ENCODE results near the gene IL27RA.

Gene IL27RA

DNA sequence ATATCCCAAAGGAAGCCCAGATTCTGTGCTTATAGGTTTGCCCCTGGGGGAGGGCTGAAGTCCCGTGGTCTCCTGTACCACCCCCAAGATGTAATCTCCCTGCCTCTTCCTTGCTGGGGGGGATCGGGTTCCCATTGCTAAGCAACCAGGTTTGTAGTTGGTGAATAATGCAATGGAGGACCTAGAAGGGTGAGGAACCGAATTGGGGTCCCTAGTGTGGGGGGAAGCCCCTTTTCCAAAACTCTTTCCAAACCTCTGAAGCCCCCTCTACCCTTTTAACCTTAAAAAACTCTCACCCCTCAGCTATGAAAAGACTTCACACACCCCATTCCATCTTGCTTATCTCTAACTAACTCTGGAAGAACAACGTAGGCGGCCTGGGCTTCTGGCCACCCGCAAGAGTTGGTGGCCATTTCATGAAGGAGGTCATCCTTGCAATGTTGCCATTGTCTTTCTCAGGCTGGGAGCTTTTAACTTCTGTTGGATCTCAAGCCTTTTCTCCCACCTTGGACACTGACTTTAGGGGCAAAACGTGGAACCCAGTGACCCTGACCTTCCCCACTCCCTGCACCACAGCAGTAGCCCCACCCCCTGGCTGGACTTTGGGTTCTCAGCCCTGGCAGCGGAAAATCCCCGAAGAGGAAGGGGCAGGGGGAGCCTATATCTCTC, 29.7 kb downstream of the IL27RA start:
- peak; percentile 66 for DNase-seq

DNA sequence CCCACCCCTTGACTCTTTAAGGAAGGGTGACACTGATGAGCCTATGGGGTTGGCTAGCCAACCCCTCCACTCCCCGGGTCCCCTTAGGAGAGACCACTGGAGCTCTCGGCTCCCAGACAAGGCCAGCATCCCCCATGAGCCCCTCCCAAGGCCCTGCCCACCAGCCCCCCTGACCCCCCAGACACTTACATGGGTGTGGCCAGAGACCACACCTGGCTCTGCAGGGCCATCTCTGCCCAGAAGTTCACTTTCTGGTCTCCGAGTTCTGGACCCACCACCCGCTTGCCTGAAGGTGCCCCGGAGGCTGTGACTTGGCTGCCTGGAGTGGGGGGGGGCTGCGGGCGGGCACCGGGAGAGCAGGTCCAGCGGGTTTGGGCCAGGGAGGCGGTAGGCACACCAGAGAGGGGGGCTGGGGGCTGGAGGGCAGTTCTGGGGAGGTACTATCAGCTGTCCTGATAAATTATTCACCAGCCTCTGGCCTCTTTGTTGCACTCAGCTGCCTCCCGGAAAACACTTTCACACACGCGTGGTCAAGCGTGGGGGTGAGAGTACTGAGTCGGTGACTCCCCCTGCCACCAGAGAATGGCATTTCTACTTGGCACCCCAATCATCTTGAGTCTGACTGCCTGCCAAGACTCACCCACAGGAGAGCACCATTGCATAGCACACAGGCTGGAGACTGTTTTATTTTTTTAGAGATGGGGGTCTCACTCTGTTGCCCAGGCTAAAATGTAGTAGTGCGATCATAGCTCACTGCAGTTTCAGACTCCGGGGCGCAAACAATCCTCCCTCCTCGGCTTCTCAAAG, 30.4 kb downstream of the IL27RA start, which contains the start of gene PALM3:
Gene PALM3, minus strand, starts transcription at position 326 of the 807 bp plus-strand sequence. Its CDS starts 96 bp downstream, at position 230.
- no peak for DNase-seq

DNA sequence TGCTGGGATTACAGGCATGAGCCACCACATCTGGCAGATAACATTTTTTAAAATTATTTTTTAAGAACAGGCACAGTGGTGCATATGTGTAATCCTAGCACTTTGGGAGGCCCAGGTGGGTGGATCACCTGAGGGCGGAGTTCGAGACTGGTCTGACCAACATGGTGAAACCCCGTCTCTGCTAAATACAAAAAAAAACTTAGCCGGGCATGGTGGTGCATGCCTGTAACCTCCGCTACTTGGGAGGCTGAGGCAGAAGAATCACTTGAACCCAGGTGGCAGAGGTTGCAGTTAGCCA, 30.9 kb downstream of the IL27RA start:
- no peak for DNase-seq

DNA sequence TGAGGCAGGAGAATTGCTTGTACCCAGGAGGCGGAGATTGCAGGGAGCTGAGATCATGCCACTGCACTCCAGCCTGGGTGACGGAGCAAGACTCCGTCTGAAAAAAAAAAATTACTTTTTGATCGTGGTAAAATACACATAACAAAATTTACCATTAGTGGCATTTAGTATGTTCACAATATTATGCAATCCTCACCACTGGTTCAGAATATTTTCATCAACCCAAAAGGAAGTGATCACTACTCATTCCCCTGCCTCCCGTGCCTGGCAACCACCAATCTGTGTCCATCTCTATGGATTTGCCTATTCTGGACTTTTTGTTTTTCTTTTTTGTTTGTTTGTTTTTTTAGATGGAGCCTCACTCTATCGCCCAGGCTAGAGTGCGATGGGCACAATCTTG, 31.5 kb downstream of the IL27RA start:
- DNase-seq: no peak

DNA sequence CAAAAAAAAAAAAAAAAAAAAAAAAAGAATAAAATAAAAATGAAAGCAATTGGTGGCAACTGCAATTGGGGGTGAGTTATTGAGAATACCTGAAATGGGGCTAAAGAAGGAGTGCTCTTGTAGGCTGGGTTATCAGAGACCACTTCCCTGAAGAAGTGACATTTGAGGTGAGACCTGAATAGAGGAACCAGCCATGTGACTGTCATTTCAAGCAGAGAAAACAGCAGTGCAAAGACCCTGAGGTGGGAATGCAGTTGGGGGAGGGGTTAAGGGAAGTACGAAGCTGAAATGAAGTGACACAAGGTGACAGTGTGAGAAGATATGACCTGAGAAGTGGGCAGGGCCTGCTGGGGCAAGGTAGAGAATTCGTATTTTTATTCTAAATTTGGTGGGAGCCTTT, 34.6 kb downstream of the IL27RA start:
- DNase-seq: no peak

DNA sequence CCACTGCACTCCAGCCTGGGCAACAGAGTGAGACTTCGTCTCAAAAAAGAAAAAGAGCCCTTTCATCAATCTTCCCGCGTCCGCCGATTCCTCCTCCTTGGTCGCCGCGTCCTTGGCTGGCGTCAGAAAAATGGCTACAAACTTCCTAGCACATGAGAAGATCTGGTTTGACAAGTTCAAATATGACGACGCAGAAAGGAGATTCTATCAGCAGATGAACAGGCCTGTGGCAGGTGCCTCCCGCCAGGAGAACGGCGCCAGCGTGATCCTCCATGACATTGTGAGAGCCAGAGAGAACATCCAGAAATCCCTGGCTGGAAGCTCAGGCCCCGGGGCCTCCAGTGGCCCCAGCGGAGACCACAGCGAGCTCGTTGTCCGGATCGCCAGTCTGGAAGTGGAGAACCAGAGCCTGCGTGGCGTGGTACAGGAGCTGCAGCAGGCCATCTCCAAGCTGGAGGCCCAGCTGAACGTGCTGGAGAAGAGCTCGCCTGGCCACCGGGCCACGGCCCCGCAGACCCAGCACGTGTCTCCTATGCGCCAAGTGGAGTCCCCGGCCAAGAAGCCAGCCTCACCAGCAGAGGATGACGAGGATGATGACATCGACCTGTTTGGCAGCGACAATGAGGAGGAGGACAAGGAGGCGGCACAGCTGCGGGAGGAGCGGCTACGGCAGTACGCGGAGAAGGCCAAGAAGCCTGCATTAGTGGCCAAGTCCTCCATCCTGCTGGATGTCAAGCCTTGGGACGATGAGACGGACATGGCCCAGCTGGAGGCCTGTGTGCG, 38.9 kb downstream of the IL27RA start:
- no peak for DNase-seq

DNA sequence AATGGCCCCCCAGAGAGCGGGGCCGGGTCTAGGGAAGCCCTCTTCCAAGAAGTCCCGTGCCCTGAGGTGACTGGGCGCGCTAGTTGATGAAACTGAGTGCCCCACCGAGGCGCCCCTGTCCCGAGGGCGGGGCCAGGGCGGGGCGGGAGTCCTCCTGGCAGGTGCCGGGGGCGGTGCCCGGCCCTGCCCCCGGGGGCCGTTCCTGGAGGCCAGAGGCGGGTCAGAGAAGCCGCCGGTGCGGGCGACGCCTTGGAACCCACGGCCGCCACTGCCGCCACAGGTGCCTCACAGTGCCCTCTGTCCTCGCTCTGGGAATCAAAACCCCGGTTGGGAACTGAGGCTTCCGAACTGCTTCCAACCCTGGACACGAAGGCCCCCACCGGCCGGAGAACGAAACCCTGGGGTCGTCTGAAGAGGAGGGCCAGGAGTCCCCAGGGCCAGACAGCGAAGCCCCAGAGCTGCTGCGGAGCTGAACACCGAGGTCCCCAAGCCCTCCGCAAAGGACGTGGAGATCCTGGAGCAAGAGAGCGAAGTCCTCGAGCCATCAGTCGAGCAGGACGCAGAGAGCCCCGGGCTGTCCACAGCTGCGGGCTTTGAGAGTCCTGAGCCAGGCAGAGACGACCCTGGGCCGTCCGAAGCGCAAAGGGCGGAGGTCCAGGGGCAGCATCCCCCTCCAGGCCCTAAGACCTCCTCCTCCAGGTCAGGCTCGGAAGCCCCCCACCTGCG, 41.1 kb downstream of the IL27RA start, which contains the start of gene MISP3:
Gene MISP3, plus strand, starts transcription at position 252 of the 726 bp plus-strand sequence. CDS start 524 bp downstream, outside the sequence.
- peak; percentile 84 for DNase-seq

DNA sequence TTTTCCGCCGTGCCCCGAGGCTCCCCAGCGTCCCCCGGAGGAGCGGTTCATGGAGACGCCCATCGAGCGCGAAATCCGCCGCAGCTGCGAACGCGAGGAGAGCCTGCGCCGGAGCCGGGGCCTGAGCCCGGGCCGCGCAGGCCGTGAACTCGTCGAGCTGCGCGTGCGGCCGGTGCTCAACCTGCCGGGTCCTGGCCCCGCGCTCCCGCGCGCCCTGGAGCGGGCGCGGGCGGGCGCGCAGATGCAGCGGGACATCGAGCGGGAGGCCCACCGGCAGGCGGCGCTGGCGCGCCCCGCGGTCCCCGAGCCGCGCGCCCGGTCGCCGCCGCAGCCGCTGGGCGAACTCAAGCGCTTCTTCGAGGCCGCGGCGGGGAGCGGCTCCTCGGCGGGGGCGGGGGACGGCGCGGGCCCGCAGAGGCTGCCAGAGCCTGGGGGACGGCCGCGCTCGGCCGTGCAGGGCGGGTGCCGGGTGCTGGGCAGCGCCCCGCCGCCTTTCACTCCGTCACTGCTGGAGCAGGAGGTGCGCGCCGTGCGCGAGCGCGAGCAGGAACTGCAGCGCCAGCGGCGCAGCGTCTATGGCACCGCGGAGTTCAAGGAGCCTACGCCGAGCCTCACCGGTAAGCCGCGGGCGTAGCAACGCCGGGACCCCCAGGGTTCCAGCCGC, 41.8 kb downstream of the IL27RA start:
- peak; percentile 99 for DNase-seq

DNA sequence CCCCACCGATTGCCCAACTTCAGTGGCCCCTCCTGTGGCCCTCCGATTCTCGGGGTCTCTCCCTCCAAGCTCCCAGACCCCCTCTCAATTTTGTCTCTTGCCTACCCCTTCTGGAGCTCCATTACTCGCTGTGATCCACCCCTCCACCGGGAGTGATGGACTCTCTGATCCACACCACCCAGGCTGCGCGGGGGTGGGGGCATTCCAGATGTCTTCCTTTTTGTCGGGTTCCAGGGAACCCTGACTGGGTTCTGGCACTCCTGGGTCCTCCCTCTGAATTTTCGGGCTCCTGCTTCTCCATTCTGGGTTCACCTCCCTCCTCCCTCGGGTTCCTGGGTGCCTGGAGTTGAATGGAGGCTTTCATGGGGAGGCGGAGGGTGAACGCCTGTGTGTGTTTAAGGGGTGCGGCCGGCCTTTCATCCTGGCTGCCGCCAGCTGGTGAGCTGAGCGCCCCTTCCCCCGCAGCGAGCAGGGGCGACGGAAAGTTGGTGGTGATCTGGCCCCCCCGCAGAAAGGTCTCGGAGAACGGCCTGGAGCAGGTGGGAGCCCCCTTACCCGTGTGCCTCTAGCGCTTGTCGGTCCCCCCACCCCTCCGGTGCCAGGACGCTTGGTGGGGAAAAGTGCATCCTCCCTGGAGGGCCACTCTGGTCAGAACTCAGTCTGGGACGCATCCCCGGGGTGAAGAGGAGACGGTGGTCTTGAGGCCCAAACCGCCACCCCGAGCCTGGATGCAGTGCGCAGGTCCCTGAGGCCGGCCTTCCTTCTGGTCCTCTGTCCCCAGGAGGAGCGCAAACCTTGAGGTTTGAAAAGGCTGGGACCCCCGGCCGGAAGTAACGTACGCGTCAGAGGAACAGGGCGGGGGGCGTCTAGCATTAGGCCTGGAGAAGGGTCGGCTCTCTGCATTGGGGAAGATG, 42.6 kb downstream of the IL27RA start:
- no peak for DNase-seq

DNA sequence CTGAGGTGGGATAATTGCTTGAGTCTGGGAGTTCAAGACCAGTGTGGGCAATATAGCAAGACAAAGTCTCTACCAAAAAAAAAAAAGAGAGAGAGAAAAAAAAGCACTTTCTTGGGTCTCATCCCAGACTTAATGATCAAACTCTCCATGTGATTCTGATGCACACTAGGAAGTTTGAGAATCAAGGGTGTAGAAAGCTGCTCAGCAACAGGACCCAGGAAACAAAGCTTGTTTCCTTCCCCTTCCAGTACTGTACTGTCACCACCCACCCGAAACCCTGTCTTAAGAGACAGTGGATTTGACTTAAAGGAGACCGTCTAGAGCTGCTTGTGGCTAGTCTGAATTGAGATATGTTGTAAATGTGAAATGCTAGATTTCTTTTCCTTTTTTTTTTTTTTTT, 46.8 kb downstream of the IL27RA start:
- no peak for DNase-seq

DNA sequence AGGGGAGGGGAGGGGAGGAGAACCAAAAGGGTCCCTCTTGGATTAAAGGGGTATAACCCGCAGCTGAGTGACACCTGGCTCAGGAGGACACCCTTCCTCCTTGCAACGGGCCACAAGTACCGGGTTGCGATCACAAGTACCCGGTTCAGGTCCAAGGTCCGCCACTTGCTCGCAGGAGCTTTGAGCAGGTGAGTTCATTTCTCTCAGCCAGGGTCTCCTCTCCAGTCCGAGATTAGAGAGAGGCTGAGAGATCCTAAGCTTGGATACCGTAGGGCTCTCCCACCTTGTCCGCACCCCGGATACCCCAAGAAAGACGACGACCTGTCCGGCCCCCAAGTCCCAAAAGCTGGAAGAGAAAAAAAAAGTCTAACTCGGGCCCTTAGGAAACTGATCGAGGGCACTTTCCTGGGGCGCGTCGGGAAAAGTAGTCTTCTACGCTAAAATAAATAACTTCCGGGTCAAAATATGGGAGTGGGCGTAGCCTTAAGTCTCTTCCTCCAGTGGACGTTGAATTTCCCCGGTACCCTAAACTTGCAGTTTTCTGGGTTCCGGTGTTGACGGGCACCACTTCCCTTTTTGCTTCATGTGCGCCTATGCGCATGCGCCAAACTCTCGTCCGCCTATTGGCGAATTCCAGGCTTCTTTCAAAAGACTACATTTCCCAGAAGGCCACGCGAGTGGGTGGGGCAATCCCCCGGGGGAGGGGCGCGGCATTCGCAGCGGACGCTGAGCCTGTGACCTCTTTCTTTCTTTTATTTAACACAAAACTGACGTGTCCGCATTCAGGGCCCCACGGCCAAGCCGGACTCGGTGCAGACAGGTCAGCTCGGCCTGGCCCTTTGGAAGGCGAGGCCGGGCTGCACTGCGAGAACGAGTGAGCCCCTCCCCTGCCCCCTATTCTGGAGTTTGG, 49.6 kb downstream of the IL27RA start:
- DNase-seq: peak; percentile 100

DNA sequence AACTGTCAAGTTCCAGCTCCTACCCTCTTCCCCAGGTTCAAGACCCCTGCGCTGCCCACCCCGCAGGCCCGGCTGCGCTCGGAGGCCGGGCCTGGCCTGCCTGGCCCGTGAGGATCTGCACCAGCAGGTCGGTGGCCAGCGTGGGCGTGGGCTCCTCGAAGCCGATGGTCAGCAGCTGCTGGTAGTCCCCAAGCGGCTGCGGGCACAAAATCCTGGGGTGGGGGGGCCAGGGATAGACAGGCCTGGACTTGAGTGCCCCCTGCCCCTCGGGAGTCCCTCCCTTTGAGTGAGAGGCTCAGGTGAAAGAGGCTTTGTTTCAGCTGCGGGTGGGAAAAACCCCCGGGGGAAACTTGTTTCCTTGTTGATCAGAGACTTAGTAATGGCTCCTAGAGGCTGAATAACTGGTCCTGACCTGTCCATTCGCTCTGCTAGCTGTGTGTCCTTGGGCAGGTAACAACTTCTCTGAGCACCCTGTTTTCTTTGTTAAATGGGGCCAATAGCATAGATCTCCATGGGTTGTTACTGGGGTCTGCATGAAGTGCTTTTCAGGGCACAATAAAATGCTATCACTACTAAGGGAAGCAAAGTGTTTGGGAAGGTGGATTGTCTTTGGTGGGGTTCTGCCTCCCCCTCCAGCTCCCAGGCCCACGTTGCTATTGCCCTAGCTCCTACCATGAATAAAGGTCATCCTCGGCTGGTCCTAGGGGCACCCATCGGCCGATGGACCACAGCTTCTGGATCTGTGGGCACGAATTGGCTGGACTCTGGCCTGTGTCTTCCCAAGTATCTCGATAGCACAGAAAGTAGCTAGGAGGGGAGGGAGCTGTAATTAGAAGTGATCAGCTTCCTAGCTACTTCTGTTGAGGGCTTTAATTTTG, 50.5 kb downstream of the IL27RA start:
- DNase-seq: peak; percentile 86

DNA sequence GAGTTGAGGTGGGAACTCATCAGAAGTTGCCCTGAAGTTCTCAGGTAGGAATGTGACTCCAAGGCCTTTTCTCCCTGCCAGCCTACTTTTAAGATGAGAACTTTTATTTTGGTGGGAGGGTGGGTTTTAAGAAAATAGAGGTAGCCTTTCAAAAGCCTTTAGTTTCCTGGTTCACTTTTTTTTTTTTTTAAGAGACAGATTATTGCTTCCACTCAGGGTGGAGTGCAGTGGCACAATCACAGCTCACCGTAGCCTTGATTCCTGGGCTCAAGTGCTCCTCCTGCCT, 51.1 kb downstream of the IL27RA start:
- DNase-seq: no peak

DNA sequence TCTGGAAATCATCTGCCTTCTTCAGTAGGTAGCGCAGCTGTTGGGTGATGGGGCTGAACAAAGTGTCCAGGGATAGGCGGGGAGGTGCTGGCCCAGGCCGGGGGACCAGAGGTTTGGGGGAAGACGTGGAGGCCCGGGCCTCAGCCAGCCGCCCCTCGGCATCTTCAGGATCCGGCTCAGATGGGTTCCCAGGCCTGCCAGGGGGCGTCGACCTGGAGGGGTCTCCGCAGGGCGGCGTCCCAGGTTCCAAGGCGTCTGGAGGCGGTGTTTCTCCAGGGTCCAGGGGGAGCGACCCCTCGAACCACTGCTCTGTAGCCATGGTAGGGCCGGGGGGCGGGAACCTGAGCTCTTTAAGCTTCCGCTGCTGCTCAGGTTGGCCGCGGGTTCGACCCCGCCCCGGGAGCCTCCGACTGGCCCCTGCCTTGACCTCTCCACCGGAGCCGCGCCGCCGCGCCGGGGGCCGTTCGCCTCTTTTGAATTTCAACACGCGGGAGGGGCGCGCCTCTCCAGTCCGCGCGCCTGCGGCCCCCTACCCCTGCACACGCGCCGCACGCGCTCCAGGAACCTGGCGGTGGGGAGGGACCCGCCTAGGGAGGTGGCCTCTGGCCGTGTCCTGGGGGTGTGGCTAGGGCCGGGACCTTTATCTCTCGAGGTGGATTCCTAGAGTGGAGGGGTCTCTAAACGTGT, 53.9 kb downstream of the IL27RA start, which contains the start of gene C19orf67:
Gene C19orf67, minus strand, starts transcription at position 475 of the 687 bp plus-strand sequence. Its CDS starts 156 bp downstream, at position 319.
- DNase-seq: no peak

DNA sequence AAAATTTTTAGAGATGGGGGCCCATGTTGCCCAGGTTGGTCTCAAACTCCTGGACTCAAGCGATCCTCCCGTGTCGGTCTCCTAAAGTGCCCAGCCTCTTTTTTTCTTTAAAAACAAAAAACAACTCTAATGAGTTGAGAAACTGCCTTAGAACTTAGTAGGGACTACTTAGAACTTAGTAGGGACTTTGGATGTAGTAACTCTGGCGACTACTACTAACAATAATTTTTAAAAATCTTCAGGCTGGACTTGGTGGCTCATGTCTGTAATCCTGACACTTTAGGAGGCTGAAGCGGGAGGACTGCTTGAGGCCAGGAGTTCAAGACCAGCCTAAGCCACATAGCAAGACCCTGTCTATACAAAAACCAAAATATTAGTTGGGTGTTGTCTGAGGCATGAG, 54.5 kb downstream of the IL27RA start:
- no peak for DNase-seq

DNA sequence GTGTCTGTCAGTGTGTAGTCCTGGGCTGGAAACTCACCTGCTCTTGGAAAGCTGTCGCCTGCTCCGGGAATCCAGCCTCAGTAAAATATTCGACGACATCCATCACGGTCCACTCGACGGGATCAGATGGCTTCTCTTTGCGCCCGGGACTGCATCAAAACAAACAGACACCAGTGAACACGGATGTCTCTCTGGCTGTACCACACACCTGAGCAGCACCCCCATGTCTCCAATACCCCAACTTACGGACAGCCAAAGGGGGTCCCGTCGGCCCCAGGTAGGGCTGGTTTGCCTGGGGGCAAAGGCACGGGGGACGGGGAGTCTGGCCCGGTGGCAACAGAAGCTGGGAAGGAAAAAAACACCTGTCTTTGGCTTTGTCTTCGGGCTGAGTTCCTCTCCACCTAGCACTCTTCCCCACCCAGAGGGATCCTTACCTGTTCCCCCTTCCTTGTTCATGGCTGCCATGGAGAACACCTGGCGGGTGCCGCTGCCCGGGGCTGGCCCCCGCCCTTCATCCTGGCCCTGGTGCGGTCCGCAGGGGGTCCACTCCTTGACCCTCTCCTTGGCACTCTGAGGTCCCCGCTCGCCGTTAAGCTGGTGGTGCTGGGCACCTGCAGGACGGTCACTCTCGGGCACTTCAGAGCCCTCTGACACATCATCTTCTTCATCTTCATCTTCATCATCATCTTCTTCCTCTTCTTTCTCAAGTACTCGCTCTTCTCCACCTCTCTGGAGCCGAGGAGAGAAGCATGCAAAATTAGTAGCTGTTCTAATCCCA, 57.3 kb downstream of the IL27RA start:
- DNase-seq: no peak

DNA sequence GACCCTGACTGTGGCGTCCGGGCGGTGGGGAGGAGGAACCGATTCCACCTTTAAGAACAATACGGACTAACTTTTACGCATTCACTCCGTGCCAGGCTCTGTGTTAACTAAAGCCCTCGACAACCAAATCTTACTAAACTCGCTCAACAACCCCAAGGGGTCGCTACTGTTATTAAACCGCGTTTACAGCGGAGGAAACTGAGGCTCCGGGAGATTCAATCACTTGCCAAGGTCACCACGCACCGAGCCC, 57.8 kb downstream of the IL27RA start:
- DNase-seq: no peak

Measured in OCI-M1 (cell line).